H9 (cell line): ENCODE data around the gene PTDSS2. TPM values are rescaled to one million over a fixed set of nuclear protein-coding genes. Genes with fewer than 3 reads are reported as not detected.

ENCODE experiments used
- DNase-seq: peaks from one replicate; pipeline ENCODE4 v3.0.0-alpha.2; 2017
- H2AFZ ChIP-seq: one replicate; pipeline ENCODE4 v1.6.1; 2013; ENCODE audit warnings: mild to moderate bottlenecking, low read length, control low read depth, moderate library complexity
- H2AK5ac ChIP-seq: 2 replicates; pipeline ENCODE4 v1.6.1; 2013; ENCODE audit warnings: low read length, control low read depth, mixed read lengths; ENCODE audit not compliant: insufficient read length
- H2BK120ac ChIP-seq: one replicate; pipeline ENCODE4 v1.6.1; 2013; ENCODE audit warnings: low read depth, mild to moderate bottlenecking, low read length, control low read depth, inconsistent platforms; ENCODE audit not compliant: poor library complexity, severe bottlenecking
- H2BK12ac ChIP-seq: 2 replicates; pipeline ENCODE4 v1.6.1; 2013; ENCODE audit warnings: low read length, control low read depth, mixed read lengths, low read depth; ENCODE audit not compliant: insufficient read length
- H2BK15ac ChIP-seq: 2 replicates; pipeline ENCODE4 v1.6.1; 2013; ENCODE audit warnings: low read depth, low read length, control low read depth
- H2BK20ac ChIP-seq: one replicate; pipeline ENCODE4 v1.6.1; 2013; ENCODE audit warnings: low read depth, mild to moderate bottlenecking, low read length, control low read depth, inconsistent platforms; ENCODE audit not compliant: poor library complexity, severe bottlenecking
- H2BK5ac ChIP-seq: 2 replicates; pipeline ENCODE4 v1.6.1; 2013; ENCODE audit warnings: low read length, control low read depth, mixed read lengths; ENCODE audit not compliant: insufficient read length
- H3K14ac ChIP-seq: 2 replicates; pipeline ENCODE4 v1.6.1; 2013; ENCODE audit warnings: low read length, control low read depth; ENCODE audit not compliant: insufficient read depth
- H3K18ac ChIP-seq: 2 replicates; pipeline ENCODE4 v1.6.1; 2013; ENCODE audit warnings: low read depth, mild to moderate bottlenecking, mixed read lengths, low read length, control low read depth; ENCODE audit not compliant: insufficient read length
- H3K23ac ChIP-seq: 2 replicates; pipeline ENCODE4 v1.6.1; 2013; ENCODE audit warnings: low read length, control low read depth, mixed read lengths, low read depth; ENCODE audit not compliant: insufficient read length
- H3K23me2 ChIP-seq: 2 replicates; pipeline ENCODE4 v1.6.1; 2013; ENCODE audit warnings: low read depth, mild to moderate bottlenecking, mixed read lengths, low read length, control low read depth; ENCODE audit not compliant: insufficient read length, poor library complexity, severe bottlenecking
- H3K27ac ChIP-seq: 2 replicates; pipeline ENCODE4 v1.5.1; 2013; ENCODE audit warnings: low read length, control low read depth, mixed read lengths, low read depth; ENCODE audit not compliant: insufficient read length
- H3K27me3 ChIP-seq: 2 replicates; pipeline ENCODE4 v1.6.1; 2013; ENCODE audit warnings: low read length, control low read depth, inconsistent platforms; ENCODE audit not compliant: insufficient read depth
- H3K4ac ChIP-seq: 2 replicates; pipeline ENCODE4 v1.6.1; 2013; ENCODE audit warnings: low read depth, mild to moderate bottlenecking, control low read depth, inconsistent platforms, low read length, moderate library complexity
- H3K4me1 ChIP-seq: 2 replicates; pipeline ENCODE4 v1.6.1; 2013; ENCODE audit warnings: low read length, control low read depth, inconsistent platforms; ENCODE audit not compliant: insufficient read depth
- H3K4me2 ChIP-seq: 2 replicates; pipeline ENCODE4 v1.6.1; 2013; ENCODE audit warnings: low read length, control low read depth, mixed read lengths; ENCODE audit not compliant: insufficient read length, insufficient read depth
- H3K56ac ChIP-seq: 2 replicates; pipeline ENCODE4 v1.6.1; 2013; ENCODE audit warnings: low read depth, mild to moderate bottlenecking, mixed read lengths, low read length, control low read depth; ENCODE audit not compliant: insufficient read length
- H3K79me1 ChIP-seq: 2 replicates; pipeline ENCODE4 v1.6.1; 2013; ENCODE audit warnings: low read depth, mild to moderate bottlenecking, moderate library complexity, low read length, control low read depth, inconsistent platforms; ENCODE audit not compliant: insufficient read depth, poor library complexity, severe bottlenecking
- H3K79me2 ChIP-seq: 2 replicates; pipeline ENCODE4 v1.6.1; 2013; ENCODE audit warnings: low read length, control low read depth, inconsistent platforms; ENCODE audit not compliant: insufficient read depth
- H3K9ac ChIP-seq: 2 replicates; pipeline ENCODE4 v1.6.1; 2013; ENCODE audit warnings: low read length, control low read depth, mixed read lengths; ENCODE audit not compliant: insufficient read length; ENCODE audit errors: extremely low read depth
- H3K9me3 ChIP-seq: one replicate; pipeline ENCODE4 v1.6.1; 2013; ENCODE audit warnings: low read depth, low read length, inconsistent platforms; ENCODE audit not compliant: control insufficient read depth
- H3T11ph ChIP-seq: one replicate; pipeline ENCODE4 v1.6.1; 2013; ENCODE audit warnings: mild to moderate bottlenecking, low read length, control low read depth, inconsistent platforms
- H4K20me1 ChIP-seq: one replicate; pipeline ENCODE4 v1.6.1; 2013; ENCODE audit not compliant: control insufficient read depth, insufficient read length, insufficient read depth
- H4K5ac ChIP-seq: 2 replicates; pipeline ENCODE4 v1.6.1; 2013; ENCODE audit warnings: low read depth, mild to moderate bottlenecking, mixed read lengths, low read length, control low read depth; ENCODE audit not compliant: insufficient read length
- H4K8ac ChIP-seq: replicated peaks from 2 replicates; pipeline ENCODE4 v1.6.1; 2013; ENCODE audit warnings: low read length, control low read depth, mixed read lengths, low read depth; ENCODE audit not compliant: insufficient read length
- H4K91ac ChIP-seq: 2 replicates; pipeline ENCODE4 v1.6.1; 2013; ENCODE audit warnings: low read depth, mild to moderate bottlenecking, moderate library complexity, mixed read lengths, low read length, control low read depth; ENCODE audit not compliant: insufficient read length
- H3K27ac Mint-ChIP-seq, 3 experiments: 2 replicates in 2 of 3; 3 replicates in 1 of 3; pipeline ENCODE4 v1.8.0; 2020 to 2021; ENCODE audit warnings: mixed read lengths in 3 of 3, mild to moderate bottlenecking in 1 of 3, moderate library complexity in 1 of 3
- H3K27me3 Mint-ChIP-seq: 2 replicates; pipeline ENCODE4 v1.8.0; 2021; ENCODE audit warnings: low read depth, mild to moderate bottlenecking, moderate library complexity, mixed read lengths
- H3K36me3 Mint-ChIP-seq, 3 experiments: 2 replicates in 2 of 3; 3 replicates in 1 of 3; pipeline ENCODE4 v1.8.0; 2020 to 2021; ENCODE audit warnings: low read depth in 3 of 3, mixed read lengths in 3 of 3; ENCODE audit not compliant: insufficient read depth in 1 of 3
- H3K4me1 Mint-ChIP-seq, 2 experiments: 2 replicates each; pipeline ENCODE4 v1.8.0; 2020; ENCODE audit warnings: mixed read lengths in 2 of 2
- H3K4me3 Mint-ChIP-seq, 2 experiments: 2 replicates in 1 of 2; 3 replicates in 1 of 2; pipeline ENCODE4 v1.8.0; 2020 to 2021; ENCODE audit warnings: mild to moderate bottlenecking in 2 of 2, mixed read lengths in 2 of 2, moderate library complexity in 1 of 2
- H3K9me3 Mint-ChIP-seq, 2 experiments: 2 replicates in 1 of 2; 3 replicates in 1 of 2; pipeline ENCODE4 v1.8.0; 2020; ENCODE audit warnings: mild to moderate bottlenecking in 2 of 2, mixed read lengths in 2 of 2, moderate library complexity in 1 of 2
- CTCF ChIP-seq: fragments of 200-600 bp; sonication (generic); conservative IDR thresholded peaks from 3 replicates; pipeline ENCODE4 v1.8.0; 2021; ENCODE audit warnings: antibody characterized with exemption, mild to moderate bottlenecking
- WGBS: extraction: QIAGEN DNeasy Blood & Tissue Kit; methylation state at CpG from one replicate; pipeline ENCODE4 v1.1.7; 2013; ENCODE audit warnings: missing lambda C conversion rate, low lambda C conversion rate, mixed read lengths; ENCODE audit not compliant: insufficient read length; ENCODE audit errors: extremely low coverage; 5-methylcytosine and 5-hydroxymethylcytosine counted together
- total RNA-seq: library from RNA; stranded (reverse); gene quantifications from 2 replicates; pipeline ENCODE4 v1.2.1, GENCODE V29; 2021

The PTDSS2 gene
- total RNA-seq, 1 experiment from 2014 or later, result 55.3 TPM

GRCh38 chr11:486189-486588, 36.1 kb downstream of the PTDSS2 start:
- H4K5ac ChIP-seq, result no peak overlapping the region
- no peaks in the 10 kb centered on the region for H3K27me3 ChIP-seq
- no peak overlapping the region for H2BK15ac ChIP-seq
- H3K79me1 ChIP-seq, result peaks cover 2% of the 10 kb centered on the region
- H2AK5ac ChIP-seq, result no peak overlapping the region
- H3K9ac ChIP-seq, result no peak overlapping the region
- H4K20me1 ChIP-seq, result no peaks in the 10 kb centered on the region
- H3K9me3 ChIP-seq, result no peaks in the 10 kb centered on the region
- H3K23ac ChIP-seq, result no peak overlapping the region
- Mint-ChIP-seq H3K9me3 (peaks cover 0 to 6% of the 10 kb centered on the region in 2 experiments; a peak in 2 of 5 replicates), H3K27ac (no peak overlapping the region), H3K4me1 (no peaks in the 10 kb centered on the region), H3K4me3 (no peak overlapping the region), H3K36me3 (peaks cover 8 to 18% (median 15%) of the 10 kb centered on the region in 3 experiments), H3K27me3 (no peaks in the 10 kb centered on the region)
- H3K79me2 ChIP-seq, result no peaks in the 10 kb centered on the region; the same call in 1 of the 2 replicates
- TF ChIP-seq CTCF, result no peak
- no peak overlapping the region for H3T11ph ChIP-seq
- H3K23me2 ChIP-seq, result peaks cover 3% of the 10 kb centered on the region
- H3K27ac ChIP-seq, result no peak overlapping the region
- no CpG with 5 or more reads among the region's 23 CpGs for WGBS
- no peak overlapping the region for H3K18ac ChIP-seq
- no peak overlapping the region for H2BK120ac ChIP-seq
- no peak for DNase-seq
- no peak overlapping the region for H2BK12ac ChIP-seq
- no peak overlapping the region for H3K4me2 ChIP-seq
- H2BK20ac ChIP-seq, result no peak overlapping the region
- H3K4ac ChIP-seq, result no peak overlapping the region
- H2BK5ac ChIP-seq, result no peak overlapping the region
- no peak overlapping the region for H4K8ac ChIP-seq
- no peak overlapping the region for H4K91ac ChIP-seq
- no peak overlapping the region for H3K14ac ChIP-seq
- no peak overlapping the region for H3K56ac ChIP-seq
- H2AFZ ChIP-seq, result no peak overlapping the region
- no peaks in the 10 kb centered on the region for H3K4me1 ChIP-seq
